Peyer's patch (tissue), 4 donors: ENCODE data around the gene SMG1.

Source experiments
- CTCF ChIP-seq, 6 experiments: fragments of 450-650 bp in 4 of 6; fragments of 200-600 bp in 2 of 6; sonication (generic) in 1 of 6; IDR thresholded peaks; one replicate each; pipeline ENCODE4 v1.5.1; 2017 to 2019; ENCODE audit warnings: antibody characterized with exemption in 6 of 6, mild to moderate bottlenecking in 3 of 6, moderate library complexity in 1 of 6
- POLR2A ChIP-seq, 2 donors: fragments of 450-650 bp; IDR thresholded peaks; one replicate each; pipeline ENCODE4 v1.5.1; 2017; ENCODE audit warnings: antibody characterized with exemption in 2 of 2, mild to moderate bottlenecking in 2 of 2, moderate library complexity in 2 of 2

GRCh38 chr16:18839555-18839954, 86.7 kb downstream of the SMG1 start:
- no peak for TF ChIP-seq CTCF (IDR thresholded peaks at IDR 0.05)
- no peak for TF ChIP-seq POLR2A (IDR thresholded peaks at IDR 0.05)
